ENCODE results near the gene JPT1.
"Not testable (repeated sequence)": the region's sequence is repeated elsewhere in the genome, so short reads cannot be mapped to it uniquely, and the experiment has no call there.

The JPT1 gene

DNA sequence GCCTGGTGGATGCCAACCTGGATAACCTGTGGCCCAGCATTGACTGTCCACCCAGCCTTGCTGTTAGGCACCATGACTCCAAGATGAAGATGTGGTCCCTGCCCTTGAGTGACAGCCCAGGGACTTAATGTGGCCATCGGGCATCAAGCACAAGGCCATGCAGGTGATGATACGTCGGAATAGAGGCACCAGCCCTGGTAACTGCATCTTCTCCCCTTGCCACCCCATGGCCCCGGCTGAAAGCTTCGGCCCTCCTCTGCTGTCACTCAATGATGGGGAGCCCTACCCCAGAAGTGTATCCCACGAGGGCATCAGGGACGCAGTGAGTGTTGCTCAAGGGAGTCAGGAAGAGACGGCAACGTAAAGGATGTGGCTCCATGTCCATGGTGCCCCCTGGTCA, 24.7 kb downstream of the JPT1 start:
- DNase-seq, result no peak

DNA sequence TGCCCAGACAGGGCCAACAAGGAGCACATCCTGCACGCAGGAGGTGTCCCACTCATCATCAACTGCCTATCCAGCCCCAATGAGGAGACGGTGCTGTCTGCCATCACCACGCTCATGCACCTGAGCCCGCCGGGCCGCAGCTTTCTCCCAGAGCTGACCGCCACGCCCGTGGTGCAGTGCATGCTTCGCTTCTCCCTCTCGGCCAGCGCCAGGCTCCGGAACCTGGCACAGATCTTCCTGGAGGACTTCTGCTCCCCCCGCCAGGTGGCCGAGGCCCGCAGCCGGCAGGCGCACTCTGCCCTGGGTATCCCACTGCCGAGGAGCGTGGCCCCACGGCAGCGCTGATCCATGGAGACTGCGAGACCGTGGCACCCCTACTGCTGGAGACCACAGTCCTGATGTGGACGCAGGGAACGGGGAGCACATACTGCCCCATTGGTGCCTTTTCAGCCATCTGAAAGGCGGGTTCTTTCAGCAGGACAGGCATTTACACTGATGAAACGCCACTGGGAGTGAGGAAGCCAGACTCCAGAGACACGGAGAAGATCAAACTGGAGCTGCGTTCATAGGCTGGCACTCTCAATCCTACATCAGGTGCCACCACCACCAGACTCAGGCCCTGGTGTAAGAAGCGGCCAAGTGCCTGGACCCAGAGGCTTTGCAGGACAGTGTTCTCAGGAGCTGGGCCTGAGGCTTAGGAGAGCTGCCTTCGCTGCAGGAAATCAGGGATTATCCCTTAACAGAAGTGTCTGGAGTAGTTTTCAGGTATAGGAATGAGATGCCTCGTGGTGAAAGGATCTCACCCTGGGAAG, 25.4 kb downstream of the JPT1 start:
- no peak for DNase-seq

DNA sequence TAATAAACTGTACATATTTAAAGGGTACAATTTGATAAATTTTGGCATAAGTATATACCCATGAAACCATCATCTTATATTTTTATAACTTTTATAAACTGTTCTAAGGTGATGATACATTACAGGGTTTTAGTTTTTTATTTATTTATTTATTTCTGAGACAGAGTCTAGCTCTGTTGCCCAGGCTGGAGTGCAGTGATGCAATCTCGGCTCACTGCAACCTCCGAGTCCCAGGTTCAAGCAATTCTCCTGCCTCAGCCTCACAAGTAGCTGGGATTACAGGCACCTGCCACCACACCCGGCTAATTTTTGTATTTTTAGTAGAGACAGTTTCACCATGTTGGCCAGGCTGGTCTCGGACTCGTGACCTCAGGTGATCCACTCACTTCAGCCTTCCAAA, 26.4 kb downstream of the JPT1 start:
- not testable (repeated sequence) for DNase-seq

DNA sequence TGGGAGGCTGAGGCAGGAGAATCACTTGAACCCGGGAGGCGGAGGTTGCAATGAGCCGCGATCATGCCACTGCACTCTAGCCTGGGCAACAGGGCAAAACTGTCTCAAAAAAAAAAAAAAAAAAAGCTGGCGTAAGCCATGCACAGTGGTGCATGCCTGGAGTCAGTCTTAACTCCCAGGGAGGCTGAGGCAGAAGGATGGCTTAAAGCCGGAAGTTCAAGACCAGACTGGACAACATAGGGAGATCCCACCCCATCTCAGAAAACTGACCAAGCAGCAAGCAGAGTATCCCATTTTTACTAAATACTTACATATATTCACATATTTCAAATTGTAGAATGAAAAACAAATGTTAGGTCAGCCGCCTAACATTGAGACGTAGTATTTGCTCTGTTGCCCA, 27.4 kb downstream of the JPT1 start:
- DNase-seq, result no peak

DNA sequence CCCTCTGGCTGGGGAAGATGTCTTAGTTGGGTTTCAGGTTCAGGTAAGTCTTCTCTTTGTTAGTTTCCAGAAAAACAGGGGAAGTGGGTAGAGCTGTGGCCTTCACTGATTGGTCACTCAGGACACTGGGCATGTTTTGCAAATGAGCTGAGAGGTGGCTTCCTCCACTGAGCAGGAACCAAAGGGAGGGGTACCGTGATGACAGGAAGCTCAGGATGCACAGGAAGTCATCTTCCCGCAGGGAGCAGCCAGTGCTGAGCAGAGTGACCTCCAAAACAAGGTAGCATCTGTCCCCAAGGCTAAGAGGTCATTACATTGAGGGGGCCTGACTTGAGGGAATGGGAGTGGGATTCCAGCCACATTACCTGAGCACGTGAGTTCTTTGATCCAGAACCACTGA, 28.3 kb downstream of the JPT1 start:
- DNase-seq, result no peak

DNA sequence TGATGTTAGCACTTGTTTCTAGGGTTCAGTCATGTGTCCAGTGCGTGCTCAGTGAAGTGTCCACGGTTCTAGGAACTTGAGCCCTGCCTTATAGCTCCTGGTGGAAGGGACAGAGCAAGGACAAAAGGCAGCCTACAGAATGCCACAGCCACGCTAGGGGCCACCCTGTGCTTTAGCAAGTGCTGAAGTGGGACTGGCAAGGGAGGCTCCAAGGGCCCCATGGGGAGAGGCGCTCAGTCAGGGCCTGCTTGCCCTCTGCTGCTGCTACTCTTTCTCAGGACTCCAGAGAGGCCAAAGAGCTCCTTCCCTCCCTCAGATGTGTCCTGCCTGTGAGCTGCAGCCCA, 29.5 kb downstream of the JPT1 start:
- no peak for DNase-seq

DNA sequence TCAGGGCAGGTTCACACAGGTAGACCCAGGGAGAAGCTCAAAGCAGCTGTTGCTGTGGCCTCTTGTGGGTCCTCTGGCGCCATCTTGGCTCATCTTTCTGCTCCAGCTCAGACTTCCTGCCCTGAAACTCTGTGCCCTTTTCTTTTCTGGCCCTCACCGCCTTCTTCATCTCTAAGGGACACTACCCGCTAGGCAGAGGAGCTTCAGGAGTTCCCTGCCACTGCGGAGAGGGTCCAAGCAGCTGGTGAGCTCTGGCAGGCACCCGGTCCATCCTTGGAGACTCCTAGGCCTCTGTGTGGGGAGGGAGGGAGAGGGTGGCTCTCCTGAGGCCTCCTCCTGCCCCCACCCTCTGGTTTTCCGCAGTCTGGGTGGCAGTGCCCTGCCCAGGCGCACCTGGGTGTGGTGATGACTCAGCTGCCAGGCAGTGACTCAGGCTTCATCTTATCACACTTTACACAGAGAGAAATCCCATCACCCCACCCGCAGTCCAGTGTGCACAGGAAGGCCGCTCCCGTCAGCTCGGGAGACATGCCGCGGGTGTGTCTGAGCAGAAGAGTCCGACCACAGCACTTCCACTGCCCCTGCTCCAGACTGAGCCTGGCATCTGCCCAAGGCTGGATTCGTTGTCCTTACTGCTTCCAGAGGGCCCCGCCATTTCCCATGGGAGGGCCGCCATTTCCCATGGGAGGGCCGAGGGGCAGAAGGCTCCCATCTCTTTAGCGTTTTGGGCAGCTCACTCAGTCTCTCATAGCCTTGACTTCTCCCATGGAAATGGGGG, 30.1 kb downstream of the JPT1 start:
- peak; percentile 40 for DNase-seq

DNA sequence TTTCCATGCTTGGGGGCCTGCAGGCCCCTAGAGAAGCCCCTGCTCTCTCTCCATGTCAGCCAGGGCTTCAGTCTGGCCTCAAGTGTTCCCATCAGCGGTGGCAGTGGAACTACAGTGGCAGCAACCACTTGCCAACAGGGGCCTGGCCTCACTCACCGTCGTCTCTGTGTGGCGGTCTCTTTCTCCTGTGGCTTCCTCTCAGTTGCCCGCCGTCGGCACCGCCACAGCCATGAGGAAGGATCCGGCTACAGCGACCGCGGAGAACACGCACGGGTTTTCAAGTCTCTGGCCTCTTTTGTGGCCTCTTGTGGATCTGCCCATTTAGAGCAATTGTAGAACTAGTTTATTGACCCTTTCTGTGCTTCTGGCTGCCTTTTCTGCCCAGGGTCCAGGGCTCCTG, 36.0 kb downstream of the JPT1 start:
- DNase-seq, result no peak

DNA sequence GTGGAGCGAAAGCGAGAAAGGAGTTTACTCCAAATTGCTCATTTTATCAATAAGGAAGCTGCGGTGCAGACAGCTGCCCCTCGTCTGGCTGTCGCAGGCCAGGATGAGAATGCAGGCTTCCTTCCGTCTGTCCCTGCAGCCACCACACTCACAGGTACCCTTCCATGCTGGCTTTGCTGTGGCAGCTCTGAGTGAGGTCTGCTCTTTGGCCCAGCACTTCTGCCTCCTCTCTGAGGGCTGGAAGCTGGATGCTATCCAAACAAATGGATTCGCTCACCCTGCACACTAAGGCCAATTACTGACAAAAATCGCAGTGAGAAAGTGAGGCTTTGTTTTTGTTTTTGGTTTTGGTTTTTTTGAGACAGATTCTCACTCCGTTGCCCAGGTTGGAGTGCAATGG, 37.6 kb downstream of the JPT1 start:
- no peak for DNase-seq

DNA sequence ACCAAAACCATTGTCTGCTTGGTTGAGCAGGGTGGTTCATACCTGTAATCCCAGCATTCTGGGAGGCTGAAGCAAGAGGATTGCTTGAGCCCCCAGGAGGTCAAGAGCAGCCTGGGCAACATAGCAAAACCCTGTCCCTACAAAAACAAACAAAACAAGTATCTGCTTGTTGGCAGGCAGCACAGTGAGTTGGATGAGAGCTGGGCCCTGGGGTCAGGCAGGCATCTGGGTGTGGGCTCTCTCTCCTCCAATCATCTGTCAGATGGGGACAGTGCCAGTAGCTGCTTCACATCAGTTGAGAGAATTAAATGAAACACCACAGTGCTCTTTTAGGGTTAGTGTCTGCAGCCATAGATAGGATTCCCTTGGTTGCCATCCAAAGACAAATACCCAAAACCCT, 38.8 kb downstream of the JPT1 start:
- no peak for DNase-seq

DNA sequence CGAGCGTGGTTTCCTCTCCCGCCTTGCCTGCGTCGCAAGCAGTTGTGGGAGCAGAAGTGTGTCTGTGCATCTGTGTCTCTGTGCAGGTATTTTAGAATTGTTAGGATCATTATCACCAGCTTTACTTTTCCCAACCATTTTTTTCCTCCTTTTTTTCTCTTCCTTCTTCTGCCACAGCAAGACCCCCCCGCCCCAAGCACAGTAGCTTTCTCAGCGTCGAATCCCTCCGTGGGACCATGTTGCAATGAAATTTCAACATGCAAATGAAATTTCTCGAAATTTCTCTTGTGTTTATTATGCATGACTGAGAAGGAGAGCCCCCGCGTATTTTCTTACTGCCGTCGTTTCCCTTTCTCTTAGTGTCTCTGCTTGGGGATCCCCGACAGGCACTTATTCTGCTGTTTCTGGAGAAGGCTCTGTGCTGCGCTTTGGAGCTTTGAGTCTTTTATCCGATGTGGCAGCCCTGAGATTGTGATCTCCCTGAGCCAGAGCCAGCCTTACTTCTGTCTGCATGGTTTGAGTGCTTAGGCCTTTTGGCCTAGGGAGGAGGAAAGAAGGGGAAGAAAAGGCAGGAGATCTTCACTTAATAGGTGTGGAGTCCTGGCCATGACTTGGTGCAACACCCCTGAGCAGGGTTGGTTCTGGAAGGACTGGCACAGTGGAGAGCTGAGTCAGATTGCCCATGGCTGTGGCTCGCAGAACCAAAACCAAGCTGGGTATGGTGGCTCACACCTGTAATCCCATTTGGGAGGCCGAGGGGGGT, 39.6 kb downstream of the JPT1 start:
- DNase-seq, result no peak

DNA sequence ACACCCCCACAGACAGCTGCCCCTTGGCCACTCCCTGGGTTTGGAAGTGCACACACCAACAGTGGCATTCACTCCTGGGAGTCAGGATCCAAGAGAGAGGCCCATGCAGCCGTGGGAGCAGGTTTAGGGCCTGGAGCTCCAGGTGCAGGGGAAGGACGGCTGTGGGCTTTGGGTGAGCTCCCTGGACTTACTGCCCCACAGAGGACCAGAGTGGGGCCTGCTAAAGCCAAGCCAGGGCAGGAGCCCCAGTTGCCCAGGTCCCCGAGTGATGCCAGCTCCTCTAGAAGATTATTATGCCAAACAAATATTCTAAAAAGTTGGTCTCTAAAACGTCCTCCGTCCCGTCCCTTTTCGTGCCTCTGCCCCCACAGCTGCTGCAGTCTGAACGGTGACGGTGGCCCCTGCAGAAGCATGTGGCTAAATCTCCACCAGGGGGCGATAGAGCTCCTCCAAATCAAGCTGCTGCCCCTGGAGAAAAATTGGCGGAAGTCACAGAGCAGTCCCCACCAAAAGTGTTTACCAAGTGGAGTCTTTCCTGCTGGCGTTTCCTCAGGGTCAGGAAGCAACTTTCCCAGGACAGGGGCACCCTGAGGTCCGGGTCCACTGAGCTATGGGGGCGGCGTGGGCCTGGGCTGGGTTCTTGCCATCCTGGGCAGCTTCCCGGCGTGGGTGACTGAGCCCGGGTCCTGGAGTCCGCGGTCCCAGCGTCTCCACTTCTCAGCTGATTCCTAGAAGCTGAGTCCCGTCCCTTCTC, 40.3 kb downstream of the JPT1 start:
- DNase-seq, result peak; percentile 54

DNA sequence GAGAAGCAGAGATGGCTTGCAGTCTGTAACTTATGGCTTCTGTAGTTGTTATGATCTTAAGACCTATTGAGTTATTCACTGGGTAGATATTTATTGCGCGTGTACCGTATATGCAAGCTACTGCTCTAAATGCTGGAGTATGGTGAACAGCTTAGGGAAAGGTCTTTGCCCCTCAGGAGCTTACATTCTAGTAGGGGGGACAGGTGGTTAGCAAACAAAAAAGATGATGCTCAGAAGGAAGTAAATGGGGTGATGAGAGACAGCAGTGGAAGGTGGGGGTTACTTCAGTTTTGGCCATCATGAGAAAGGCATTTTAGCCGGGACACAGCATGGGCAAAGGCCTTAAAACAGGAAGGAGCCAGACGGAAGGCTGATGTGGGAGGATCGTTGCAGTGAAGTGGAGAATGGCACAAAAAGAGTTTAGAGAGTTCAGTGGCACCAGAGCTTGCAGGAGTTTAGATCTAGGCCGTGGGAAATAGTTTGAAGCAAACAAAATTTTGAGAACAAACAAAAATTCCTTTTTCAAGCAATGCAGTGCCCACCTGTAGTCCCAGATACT, 42.5 kb downstream of the JPT1 start:
- no peak for DNase-seq

DNA sequence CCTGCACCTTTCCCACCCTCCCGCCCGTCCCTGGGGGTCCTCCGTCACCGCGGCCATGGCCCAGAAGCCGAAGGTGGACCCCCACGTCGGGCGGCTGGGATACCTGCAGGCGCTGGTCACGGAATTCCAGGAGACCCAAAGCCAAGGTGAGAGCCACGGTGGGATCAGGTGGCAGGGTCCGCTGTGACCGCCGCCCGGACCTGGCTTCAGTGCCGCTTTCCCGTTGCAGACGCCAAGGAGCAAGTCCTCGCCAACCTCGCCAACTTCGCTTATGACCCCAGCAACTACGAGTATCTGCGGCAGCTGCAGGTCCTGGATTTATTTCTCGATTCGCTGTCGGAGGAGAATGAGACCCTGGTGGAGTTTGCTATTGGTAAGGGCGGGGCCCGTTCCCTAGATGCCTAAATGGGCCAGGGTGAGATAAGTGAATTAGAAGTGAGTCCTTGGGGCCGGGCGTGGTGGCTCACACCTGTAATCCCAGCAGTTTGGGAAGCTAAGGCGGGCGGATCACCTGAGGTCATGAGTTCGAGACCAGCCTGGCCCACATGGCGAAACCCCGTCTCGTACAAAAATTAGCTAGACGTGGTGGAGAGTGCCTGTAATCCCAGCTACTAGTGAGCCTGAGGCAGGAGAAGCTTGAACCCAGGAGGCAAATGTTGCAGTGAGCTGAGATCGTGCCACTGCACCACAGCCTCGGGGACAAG, 43.9 kb downstream of the JPT1 start:
- DNase-seq, result no peak

DNA sequence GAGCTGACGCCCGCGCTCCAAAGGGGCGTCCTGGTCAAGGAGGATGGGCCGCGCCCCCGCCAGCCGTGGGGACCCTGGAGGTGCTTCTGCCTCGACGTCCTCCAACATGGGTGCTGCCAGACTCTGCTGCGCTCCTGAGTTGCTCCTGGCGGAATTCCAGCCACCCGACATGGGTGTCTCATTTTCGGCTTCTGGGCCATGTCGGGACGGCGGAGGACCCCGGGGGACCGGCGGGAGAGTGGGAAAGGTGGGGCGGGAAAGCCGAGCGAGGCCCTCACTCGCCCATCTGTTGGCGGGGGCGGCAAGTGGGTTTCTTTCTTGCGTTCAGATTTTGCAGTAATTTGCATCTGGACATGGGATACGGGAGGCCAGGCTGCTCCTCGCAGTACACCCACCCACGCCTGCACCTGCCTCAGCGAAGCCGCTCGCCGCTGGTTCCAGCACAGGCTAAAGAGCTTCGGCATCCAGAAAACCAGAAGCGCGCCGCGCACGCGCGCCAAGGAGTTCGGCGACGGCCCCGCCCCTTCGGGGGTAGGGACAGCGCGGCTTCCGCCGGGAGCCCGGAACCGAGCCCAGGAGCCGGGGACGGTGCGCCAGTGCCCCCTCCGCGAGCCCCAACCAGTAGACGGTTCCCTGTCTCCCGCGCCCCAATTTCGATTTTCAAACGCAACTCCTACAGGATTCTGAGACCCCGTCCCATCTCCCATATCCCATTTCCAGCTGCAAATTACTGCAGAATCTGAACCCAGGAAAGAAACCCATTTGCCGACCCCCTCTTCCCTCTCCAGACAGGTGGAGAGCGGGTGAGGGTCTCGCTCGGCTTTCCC, 44.7 kb downstream of the JPT1 start, which contains the start of gene ARMC7:
ARMC7 (plus strand) TSS at position 563 of the 827 bp plus-strand sequence. CDS start 320 bp downstream, outside the sequence.
- peak; percentile 48 for DNase-seq

DNA sequence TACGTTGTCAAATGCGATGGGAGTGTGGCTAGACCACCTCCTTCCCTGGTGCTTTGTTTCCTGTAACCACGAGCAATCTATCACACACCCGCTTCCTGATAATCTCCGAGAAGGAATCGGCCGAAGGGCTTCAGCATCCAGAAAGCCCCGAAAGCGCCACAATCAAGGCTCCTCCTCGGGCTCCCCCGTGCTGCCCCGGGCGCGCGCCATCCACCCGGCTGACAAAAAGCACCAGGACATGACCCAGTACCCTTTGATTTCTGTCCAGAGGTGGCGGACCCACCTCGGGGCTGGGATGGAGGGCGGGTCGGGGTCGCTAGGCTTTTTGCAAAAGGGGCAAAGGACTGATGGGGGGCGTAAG, 45.3 kb downstream of the JPT1 start:
- no peak for DNase-seq

DNA sequence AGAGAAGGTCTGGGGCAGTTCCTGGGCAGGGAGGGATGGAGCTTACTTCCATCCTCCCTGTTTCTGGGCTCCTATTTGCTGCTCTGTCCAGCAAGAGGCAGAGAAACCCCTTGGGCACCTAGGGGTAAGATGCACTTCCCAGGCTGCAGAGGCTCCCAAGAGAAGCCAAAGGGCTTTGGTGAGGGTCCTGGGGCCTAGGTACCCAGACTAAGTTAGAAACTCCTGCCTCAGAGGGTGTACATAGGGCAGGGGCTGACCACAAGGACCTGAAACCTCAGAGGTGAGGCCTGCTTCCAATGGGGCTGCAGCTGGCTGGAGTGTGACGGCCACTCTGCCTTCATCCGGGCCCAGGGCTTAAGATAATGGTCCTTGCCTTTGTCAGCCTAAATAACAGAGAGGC, 46.1 kb downstream of the JPT1 start:
- DNase-seq, result no peak

DNA sequence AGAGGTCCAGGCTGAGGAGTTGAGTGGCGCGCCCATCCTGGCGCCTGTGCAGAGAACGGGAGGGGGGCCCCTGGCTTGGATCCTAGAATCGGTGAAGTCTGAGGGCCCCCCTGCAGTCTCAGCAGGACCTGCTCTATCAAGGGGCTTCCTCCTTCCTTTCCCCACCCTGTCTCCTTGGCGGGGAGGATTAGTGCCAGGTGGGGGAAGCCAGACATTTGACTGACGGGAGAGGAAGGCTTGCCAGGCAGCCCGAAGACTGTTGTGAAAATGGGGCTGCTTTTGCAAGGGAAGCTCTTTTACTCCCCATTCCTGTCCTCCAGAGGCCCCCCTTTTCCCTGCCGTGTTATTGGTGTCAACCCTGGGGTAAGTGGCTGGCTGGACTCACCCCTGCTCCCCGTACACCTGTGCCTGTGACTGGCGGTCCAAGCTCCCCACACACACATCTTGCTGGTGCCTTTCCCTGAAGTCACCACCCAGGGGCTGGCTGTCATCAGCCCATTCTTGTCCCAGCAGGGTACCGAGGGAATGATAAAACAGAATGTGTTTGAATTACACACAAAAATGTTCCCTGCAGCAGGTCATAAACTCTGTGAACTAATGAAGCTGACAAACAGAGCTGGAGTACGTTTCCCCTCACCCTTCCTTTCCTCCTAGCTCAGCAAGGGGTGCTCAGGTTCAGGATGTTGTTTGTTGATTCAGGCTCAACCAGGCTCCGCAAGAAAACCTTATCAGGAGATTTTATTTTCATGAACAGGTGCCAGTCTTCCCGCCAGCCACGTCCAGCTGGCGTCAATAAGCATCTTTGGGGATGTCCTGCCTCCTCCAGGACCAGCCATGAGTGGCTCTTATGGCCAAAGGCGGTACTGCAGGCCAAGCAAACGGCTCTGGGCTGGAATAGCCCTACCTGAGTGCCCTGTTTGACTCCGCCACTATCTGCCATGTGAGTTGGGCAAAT, 48.9 kb downstream of the JPT1 start:
- DNase-seq, result no peak

DNA sequence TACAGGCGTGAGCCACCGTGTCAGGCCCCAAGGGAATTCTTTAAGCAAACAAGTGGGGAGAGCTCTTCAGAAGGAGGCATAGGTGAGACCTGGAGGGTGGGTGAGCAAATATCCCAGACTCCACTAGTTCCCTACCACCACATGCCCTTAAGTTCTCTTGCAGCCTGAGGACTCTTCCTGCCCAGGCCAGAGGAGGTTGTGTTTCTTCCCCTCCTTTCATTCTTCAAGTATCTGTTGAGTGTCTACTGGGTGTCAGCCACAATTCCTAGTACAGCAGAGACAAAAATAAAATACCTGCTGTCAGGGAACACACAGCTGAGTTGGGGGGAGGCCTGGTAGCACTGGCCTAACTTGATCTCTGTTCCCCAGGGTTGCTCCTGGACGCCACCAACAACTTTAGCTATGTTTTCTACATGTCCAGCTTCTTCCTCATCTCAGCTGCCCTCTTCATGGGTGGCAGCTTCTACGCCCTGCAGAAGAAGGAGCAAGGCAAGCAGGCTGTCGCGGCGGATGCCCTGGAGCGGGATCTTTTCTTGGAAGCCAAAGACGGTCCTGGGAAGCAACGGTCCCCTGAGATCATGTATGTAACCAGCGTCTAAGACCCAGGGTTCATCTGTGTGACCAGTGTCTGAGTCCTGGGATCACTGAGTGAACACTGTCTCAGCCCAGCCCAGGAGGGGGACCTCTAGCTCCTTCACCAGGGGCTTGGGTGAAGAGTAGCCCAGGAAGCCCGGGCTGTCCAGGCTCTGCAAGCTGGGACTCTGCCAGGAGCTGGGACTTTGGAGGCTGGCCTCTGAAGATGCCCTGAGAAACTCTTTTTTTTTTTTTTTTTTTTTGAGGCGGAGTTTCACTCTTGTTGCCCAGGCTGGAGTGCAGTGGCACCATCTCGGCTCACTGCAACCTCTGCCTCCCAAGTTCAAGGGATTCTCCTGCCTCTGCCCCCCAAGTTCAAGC, 50.4 kb downstream of the JPT1 start:
- no peak for DNase-seq
